ENCODE data around the gene NT5DC4.

NT5DC4 gene

DNA sequence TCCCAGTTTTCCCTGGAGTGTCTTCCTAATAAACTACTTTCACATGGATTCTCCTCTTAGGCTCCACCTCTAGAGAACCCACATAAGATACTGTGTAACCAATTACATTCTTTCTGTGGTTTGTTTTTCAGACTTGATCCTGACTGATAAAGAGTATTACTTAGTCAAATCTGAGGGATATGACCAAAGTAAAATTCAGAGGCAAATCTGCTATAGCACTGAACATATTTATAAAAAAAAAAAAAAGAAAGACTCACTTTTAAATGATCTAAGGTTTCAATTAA, 29.7 kb downstream of the NT5DC4 start:
- H3K27ac ChIP-seq = no peak overlapping the region
- TF ChIP-seq, protein P1, sequence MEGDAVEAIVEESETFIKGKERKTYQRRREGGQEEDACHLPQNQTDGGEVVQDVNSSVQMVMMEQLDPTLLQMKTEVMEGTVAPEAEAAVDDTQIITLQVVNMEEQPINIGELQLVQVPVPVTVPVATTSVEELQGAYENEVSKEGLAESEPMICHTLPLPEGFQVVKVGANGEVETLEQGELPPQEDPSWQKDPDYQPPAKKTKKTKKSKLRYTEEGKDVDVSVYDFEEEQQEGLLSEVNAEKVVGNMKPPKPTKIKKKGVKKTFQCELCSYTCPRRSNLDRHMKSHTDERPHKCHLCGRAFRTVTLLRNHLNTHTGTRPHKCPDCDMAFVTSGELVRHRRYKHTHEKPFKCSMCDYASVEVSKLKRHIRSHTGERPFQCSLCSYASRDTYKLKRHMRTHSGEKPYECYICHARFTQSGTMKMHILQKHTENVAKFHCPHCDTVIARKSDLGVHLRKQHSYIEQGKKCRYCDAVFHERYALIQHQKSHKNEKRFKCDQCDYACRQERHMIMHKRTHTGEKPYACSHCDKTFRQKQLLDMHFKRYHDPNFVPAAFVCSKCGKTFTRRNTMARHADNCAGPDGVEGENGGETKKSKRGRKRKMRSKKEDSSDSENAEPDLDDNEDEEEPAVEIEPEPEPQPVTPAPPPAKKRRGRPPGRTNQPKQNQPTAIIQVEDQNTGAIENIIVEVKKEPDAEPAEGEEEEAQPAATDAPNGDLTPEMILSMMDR (conservative IDR thresholded peaks at IDR 0.05) = no peak

DNA sequence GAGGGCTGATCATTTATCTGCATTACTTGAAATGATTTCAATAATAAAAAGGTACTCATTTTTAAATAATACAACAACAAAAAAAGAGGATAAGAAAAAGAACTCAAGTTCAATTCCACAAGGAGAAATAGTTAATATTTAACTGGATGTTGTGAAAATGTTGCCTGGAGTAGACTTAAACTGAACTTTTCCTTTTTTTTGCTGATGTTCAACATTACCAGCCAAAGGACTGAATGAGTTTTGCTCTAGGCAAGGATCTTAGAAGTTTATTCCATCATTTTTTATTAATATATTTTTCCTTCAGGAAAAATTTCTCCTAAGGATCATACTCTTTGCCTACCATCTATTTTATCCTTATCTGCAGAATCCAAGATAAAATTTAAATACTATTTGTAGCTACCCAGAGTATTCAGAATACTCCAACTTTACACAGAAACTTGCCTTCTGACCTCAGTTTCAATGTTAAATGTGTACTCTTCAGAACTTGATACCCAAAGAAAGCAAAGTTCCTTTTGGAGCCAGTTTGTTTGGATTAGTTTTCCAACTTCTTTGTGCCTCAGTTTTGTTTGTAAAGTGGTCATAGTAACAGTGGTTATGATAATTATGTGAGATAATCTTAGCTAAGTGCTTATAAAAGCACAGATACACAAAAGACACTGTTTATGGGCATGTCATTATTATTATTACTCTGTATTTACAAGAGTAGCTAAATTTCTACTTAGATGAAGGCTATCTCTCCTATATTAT, 30.8 kb downstream of the NT5DC4 start:
- no peak overlapping the region for H3K27ac ChIP-seq
- TF ChIP-seq, protein P1 (conservative IDR thresholded peaks at IDR 0.05) = no peak

DNA sequence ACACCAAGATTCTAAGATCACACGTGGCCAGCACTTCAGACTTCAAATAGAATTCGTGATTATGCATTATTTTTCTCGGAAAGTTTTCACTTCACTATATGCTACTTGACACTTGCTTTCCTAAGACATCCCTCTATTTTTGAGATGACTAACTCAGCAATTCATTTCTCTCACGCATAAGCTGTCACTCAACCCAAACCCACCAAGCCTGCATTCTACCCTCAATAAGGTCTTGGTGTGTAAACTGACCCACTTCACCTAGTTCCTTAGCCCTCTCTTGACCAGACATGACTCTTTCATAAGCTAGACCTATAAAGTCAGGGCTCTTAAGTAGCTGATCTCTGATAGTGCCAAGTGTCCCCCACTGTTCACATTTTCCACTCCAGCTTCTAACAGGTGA, 31.8 kb downstream of the NT5DC4 start:
- H3K27ac ChIP-seq = no peak overlapping the region
- TF ChIP-seq, protein P1 (conservative IDR thresholded peaks at IDR 0.05) = no peak

DNA sequence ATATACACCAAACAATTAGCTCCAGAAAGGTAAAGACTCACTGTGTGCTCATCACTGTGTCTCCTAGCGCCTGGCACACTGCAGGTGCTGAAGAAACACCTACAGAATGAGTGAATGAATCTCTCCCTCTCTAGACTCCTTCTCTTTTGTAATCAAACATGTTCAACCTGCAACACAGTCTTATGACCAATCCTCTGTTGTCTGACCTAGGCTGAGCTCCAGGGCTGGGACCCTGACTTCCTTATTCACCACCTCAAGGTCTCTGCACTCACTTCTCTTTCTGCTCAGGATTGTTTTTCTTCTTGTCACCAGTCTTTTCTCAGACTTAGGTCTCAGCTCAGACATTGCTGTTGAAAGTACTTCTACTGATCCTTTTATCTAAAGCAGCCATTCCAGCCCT, 33.7 kb downstream of the NT5DC4 start:
- TF ChIP-seq, protein P1 (conservative IDR thresholded peaks at IDR 0.05) = no peak
- H3K27ac ChIP-seq = no peak overlapping the region

DNA sequence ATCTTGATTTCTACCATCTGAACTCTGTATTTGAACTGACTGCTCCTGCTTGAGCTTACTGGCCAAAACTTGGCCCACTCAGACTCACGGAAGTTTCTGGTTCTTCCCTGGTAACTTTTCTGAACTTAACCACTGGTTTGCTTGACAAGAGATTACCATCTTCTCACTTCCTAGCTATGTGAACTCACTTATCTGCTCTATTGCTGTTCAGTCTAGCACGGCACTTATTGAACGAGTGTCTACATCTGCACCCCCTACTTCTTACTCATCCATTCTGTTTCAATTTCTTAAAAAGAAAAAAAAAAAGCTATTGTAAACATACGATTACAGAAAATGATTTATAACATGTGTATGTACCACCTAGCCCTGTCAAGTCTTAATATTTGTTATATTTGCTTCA, 34.6 kb downstream of the NT5DC4 start:
- TF ChIP-seq, protein P1 (conservative IDR thresholded peaks at IDR 0.05) = no peak
- H3K27ac ChIP-seq = no peak overlapping the region

DNA sequence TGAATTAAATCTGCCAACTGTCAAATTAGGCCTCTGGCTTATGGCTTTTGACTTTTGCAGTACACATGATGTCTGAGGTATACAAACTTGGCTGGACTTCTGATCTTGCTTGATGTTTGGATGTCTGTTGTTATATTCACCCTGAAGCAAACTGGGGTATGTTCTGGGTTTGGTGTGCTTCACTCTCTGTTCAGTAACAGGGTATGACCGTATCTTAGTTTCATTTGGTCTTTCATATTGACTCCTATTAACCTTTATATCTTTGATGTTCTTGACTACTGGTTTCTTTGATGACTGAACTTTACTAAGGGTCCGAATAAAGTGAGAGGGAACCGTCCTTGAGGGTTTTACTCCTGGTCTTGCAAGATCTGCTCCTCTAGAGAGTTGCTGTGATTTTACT, 35.4 kb downstream of the NT5DC4 start:
- TF ChIP-seq, protein P1 (conservative IDR thresholded peaks at IDR 0.05) = no peak
- H3K27ac ChIP-seq = no peak overlapping the region

DNA sequence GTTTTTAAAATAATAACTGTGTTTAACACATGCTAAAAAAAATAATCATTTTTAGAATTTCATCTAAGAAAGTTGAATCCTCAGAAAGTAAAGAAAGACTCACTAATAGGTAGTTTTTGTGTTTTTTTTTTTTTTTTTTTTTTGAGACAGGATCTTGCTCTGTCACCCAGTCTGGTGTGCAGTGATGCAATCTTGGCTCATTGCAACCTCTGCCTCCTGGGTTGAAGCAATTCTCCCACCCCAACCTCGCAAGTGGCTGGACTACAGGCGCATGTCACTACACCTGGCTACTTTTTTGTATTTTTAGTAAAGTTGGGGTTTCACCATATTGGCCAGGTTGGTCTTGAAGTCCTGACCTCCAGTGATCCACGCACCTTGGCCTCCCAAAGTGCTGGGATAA, 36.4 kb downstream of the NT5DC4 start:
- H3K27ac ChIP-seq = no peak overlapping the region
- TF ChIP-seq, protein P1 (conservative IDR thresholded peaks at IDR 0.05) = no peak

Data from VCaP (cell line).